Uterus (tissue), 2 donors: ENCODE results near the gene SNRNP40.

Experiments used
- CTCF ChIP-seq, 4 experiments: fragments of 200-600 bp in 2 of 4; fragments of 450-650 bp in 2 of 4; sonication (generic) in 2 of 4; IDR thresholded peaks; one replicate each; pipeline ENCODE4 v1.5.1; 2016 to 2019; ENCODE audit warnings: antibody characterized with exemption in 4 of 4, mild to moderate bottlenecking in 2 of 4, moderate library complexity in 1 of 4
- POLR2A ChIP-seq, 2 donors: fragments of 450-650 bp; IDR thresholded peaks; one replicate each; pipeline ENCODE4 v1.6.1; 2016; ENCODE audit warnings: antibody characterized with exemption in 2 of 2, mild to moderate bottlenecking in 1 of 2, moderate library complexity in 1 of 2

DNA sequence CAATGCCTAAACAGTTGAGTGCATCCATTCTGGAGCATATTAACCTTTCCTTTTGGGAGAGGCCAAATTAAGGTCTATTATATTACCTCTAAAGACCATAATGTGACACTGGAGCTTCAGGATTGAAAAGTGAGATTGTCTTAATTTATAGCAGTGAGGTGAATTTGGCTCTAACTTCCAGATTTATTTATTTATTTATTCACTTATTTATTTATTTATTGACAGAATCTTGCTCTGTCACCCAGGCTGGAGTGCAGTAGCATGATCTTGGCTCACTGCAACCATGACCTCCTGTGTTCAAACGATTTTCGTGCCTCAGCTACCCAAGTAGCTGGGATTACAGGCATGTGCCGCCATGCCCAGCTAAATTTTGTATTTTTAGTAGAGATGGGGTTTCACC, 19.3 kb upstream of the SNRNP40 start:
- no peak for TF ChIP-seq CTCF (IDR thresholded peaks at IDR 0.05)
- no peak for TF ChIP-seq POLR2A (IDR thresholded peaks at IDR 0.05)
